DND-41 (cell line): ENCODE results near the gene CCDC142.

Source experiments
- EZH2 ChIP-seq: IDR thresholded peaks from 3 replicates; pipeline ENCODE4 v1.6.1; 2012; ENCODE audit warnings: borderline replicate concordance, low read depth, mild to moderate bottlenecking, moderate library complexity, low read length, inconsistent platforms; ENCODE audit not compliant: severe bottlenecking
- TF ChIP-seq, protein P1 (sequence below): IDR thresholded peaks from 2 replicates; pipeline ENCODE4 v1.5.1; 2012; ENCODE audit warnings: borderline replicate concordance, low read length, moderate library complexity, mild to moderate bottlenecking; ENCODE audit not compliant: poor library complexity, severe bottlenecking; ENCODE audit errors: extremely low read depth

DNA sequence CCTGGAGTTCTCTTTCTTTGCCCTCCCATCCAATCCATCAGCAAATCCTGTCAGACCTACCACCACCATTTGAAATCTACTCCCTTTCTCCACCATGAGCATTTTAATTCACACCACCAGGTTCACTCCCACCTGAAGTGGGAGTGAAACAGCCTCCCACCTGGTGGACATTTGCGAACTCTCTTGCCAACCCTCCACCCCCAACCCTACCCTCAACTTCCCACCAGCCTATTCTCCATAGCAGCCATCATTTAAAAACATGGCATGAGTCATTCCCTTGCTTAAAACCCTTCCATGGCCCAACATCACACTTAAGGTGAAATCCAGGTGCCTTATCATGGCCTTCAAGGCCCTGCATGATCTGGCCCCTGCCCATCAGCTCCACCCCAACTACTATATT is 44.5 kb downstream of the CCDC142 start:
- TF ChIP-seq, protein P1, sequence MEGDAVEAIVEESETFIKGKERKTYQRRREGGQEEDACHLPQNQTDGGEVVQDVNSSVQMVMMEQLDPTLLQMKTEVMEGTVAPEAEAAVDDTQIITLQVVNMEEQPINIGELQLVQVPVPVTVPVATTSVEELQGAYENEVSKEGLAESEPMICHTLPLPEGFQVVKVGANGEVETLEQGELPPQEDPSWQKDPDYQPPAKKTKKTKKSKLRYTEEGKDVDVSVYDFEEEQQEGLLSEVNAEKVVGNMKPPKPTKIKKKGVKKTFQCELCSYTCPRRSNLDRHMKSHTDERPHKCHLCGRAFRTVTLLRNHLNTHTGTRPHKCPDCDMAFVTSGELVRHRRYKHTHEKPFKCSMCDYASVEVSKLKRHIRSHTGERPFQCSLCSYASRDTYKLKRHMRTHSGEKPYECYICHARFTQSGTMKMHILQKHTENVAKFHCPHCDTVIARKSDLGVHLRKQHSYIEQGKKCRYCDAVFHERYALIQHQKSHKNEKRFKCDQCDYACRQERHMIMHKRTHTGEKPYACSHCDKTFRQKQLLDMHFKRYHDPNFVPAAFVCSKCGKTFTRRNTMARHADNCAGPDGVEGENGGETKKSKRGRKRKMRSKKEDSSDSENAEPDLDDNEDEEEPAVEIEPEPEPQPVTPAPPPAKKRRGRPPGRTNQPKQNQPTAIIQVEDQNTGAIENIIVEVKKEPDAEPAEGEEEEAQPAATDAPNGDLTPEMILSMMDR: no peak
- no peak for TF ChIP-seq EZH2
